Femur (tissue), 1 donor: ENCODE measurements around the gene GRIK4.

ENCODE experiments used
- DNase-seq: peaks from one replicate; pipeline ENCODE4 v3.0.0-alpha.2; 2017

The GRIK4 gene

GRCh38 chr11:121033635-121034034, 522.1 kb downstream of the GRIK4 start:
- no peak for DNase-seq

- DNase-seq, result no peak
Measured at GRCh38 chr11:121035169-121035755, 523.7 kb downstream of the GRIK4 start.

- DNase-seq, result no peak
Measured at GRCh38 chr11:121035780-121036179, 524.2 kb downstream of the GRIK4 start.

- DNase-seq, result no peak
Measured at GRCh38 chr11:121037016-121037415, 525.5 kb downstream of the GRIK4 start.
